H9 (cell line): ENCODE results near the gene LRP8. TPM values are rescaled to one million over a fixed set of nuclear protein-coding genes. Genes with fewer than 3 reads are reported as not detected.

Experiments used
- DNase-seq: peaks from one replicate; pipeline ENCODE4 v3.0.0-alpha.2; 2017
- H2AFZ ChIP-seq: one replicate; pipeline ENCODE4 v1.6.1; 2013; ENCODE audit warnings: mild to moderate bottlenecking, low read length, control low read depth, moderate library complexity
- H2AK5ac ChIP-seq: 2 replicates; pipeline ENCODE4 v1.6.1; 2013; ENCODE audit warnings: low read length, control low read depth, mixed read lengths; ENCODE audit not compliant: insufficient read length
- H2BK120ac ChIP-seq: one replicate; pipeline ENCODE4 v1.6.1; 2013; ENCODE audit warnings: low read depth, mild to moderate bottlenecking, low read length, control low read depth, inconsistent platforms; ENCODE audit not compliant: poor library complexity, severe bottlenecking
- H2BK12ac ChIP-seq: 2 replicates; pipeline ENCODE4 v1.6.1; 2013; ENCODE audit warnings: low read length, control low read depth, mixed read lengths, low read depth; ENCODE audit not compliant: insufficient read length
- H2BK15ac ChIP-seq: 2 replicates; pipeline ENCODE4 v1.6.1; 2013; ENCODE audit warnings: low read depth, low read length, control low read depth
- H2BK20ac ChIP-seq: one replicate; pipeline ENCODE4 v1.6.1; 2013; ENCODE audit warnings: low read depth, mild to moderate bottlenecking, low read length, control low read depth, inconsistent platforms; ENCODE audit not compliant: poor library complexity, severe bottlenecking
- H2BK5ac ChIP-seq: 2 replicates; pipeline ENCODE4 v1.6.1; 2013; ENCODE audit warnings: low read length, control low read depth, mixed read lengths; ENCODE audit not compliant: insufficient read length
- H3K14ac ChIP-seq: 2 replicates; pipeline ENCODE4 v1.6.1; 2013; ENCODE audit warnings: low read length, control low read depth; ENCODE audit not compliant: insufficient read depth
- H3K18ac ChIP-seq: 2 replicates; pipeline ENCODE4 v1.6.1; 2013; ENCODE audit warnings: low read depth, mild to moderate bottlenecking, mixed read lengths, low read length, control low read depth; ENCODE audit not compliant: insufficient read length
- H3K23ac ChIP-seq: 2 replicates; pipeline ENCODE4 v1.6.1; 2013; ENCODE audit warnings: low read length, control low read depth, mixed read lengths, low read depth; ENCODE audit not compliant: insufficient read length
- H3K23me2 ChIP-seq: 2 replicates; pipeline ENCODE4 v1.6.1; 2013; ENCODE audit warnings: low read depth, mild to moderate bottlenecking, mixed read lengths, low read length, control low read depth; ENCODE audit not compliant: insufficient read length, poor library complexity, severe bottlenecking
- H3K27ac ChIP-seq: 2 replicates; pipeline ENCODE4 v1.5.1; 2013; ENCODE audit warnings: low read length, control low read depth, mixed read lengths, low read depth; ENCODE audit not compliant: insufficient read length
- H3K27me3 ChIP-seq: 2 replicates; pipeline ENCODE4 v1.6.1; 2013; ENCODE audit warnings: low read length, control low read depth, inconsistent platforms; ENCODE audit not compliant: insufficient read depth
- H3K4ac ChIP-seq: 2 replicates; pipeline ENCODE4 v1.6.1; 2013; ENCODE audit warnings: low read depth, mild to moderate bottlenecking, control low read depth, inconsistent platforms, low read length, moderate library complexity
- H3K4me1 ChIP-seq: 2 replicates; pipeline ENCODE4 v1.6.1; 2013; ENCODE audit warnings: low read length, control low read depth, inconsistent platforms; ENCODE audit not compliant: insufficient read depth
- H3K4me2 ChIP-seq: 2 replicates; pipeline ENCODE4 v1.6.1; 2013; ENCODE audit warnings: low read length, control low read depth, mixed read lengths; ENCODE audit not compliant: insufficient read length, insufficient read depth
- H3K56ac ChIP-seq: 2 replicates; pipeline ENCODE4 v1.6.1; 2013; ENCODE audit warnings: low read depth, mild to moderate bottlenecking, mixed read lengths, low read length, control low read depth; ENCODE audit not compliant: insufficient read length
- H3K79me1 ChIP-seq: 2 replicates; pipeline ENCODE4 v1.6.1; 2013; ENCODE audit warnings: low read depth, mild to moderate bottlenecking, moderate library complexity, low read length, control low read depth, inconsistent platforms; ENCODE audit not compliant: insufficient read depth, poor library complexity, severe bottlenecking
- H3K79me2 ChIP-seq: 2 replicates; pipeline ENCODE4 v1.6.1; 2013; ENCODE audit warnings: low read length, control low read depth, inconsistent platforms; ENCODE audit not compliant: insufficient read depth
- H3K9ac ChIP-seq: 2 replicates; pipeline ENCODE4 v1.6.1; 2013; ENCODE audit warnings: low read length, control low read depth, mixed read lengths; ENCODE audit not compliant: insufficient read length; ENCODE audit errors: extremely low read depth
- H3K9me3 ChIP-seq: one replicate; pipeline ENCODE4 v1.6.1; 2013; ENCODE audit warnings: low read depth, low read length, inconsistent platforms; ENCODE audit not compliant: control insufficient read depth
- H3T11ph ChIP-seq: one replicate; pipeline ENCODE4 v1.6.1; 2013; ENCODE audit warnings: mild to moderate bottlenecking, low read length, control low read depth, inconsistent platforms
- H4K20me1 ChIP-seq: one replicate; pipeline ENCODE4 v1.6.1; 2013; ENCODE audit not compliant: control insufficient read depth, insufficient read length, insufficient read depth
- H4K5ac ChIP-seq: 2 replicates; pipeline ENCODE4 v1.6.1; 2013; ENCODE audit warnings: low read depth, mild to moderate bottlenecking, mixed read lengths, low read length, control low read depth; ENCODE audit not compliant: insufficient read length
- H4K8ac ChIP-seq: replicated peaks from 2 replicates; pipeline ENCODE4 v1.6.1; 2013; ENCODE audit warnings: low read length, control low read depth, mixed read lengths, low read depth; ENCODE audit not compliant: insufficient read length
- H4K91ac ChIP-seq: 2 replicates; pipeline ENCODE4 v1.6.1; 2013; ENCODE audit warnings: low read depth, mild to moderate bottlenecking, moderate library complexity, mixed read lengths, low read length, control low read depth; ENCODE audit not compliant: insufficient read length
- H3K27ac Mint-ChIP-seq, 3 experiments: 2 replicates in 2 of 3; 3 replicates in 1 of 3; pipeline ENCODE4 v1.8.0; 2020 to 2021; ENCODE audit warnings: mixed read lengths in 3 of 3, mild to moderate bottlenecking in 1 of 3, moderate library complexity in 1 of 3
- H3K27me3 Mint-ChIP-seq: 2 replicates; pipeline ENCODE4 v1.8.0; 2021; ENCODE audit warnings: low read depth, mild to moderate bottlenecking, moderate library complexity, mixed read lengths
- H3K36me3 Mint-ChIP-seq, 3 experiments: 2 replicates in 2 of 3; 3 replicates in 1 of 3; pipeline ENCODE4 v1.8.0; 2020 to 2021; ENCODE audit warnings: low read depth in 3 of 3, mixed read lengths in 3 of 3; ENCODE audit not compliant: insufficient read depth in 1 of 3
- H3K4me1 Mint-ChIP-seq, 2 experiments: 2 replicates each; pipeline ENCODE4 v1.8.0; 2020; ENCODE audit warnings: mixed read lengths in 2 of 2
- H3K4me3 Mint-ChIP-seq, 2 experiments: 2 replicates in 1 of 2; 3 replicates in 1 of 2; pipeline ENCODE4 v1.8.0; 2020 to 2021; ENCODE audit warnings: mild to moderate bottlenecking in 2 of 2, mixed read lengths in 2 of 2, moderate library complexity in 1 of 2
- H3K9me3 Mint-ChIP-seq, 2 experiments: 2 replicates in 1 of 2; 3 replicates in 1 of 2; pipeline ENCODE4 v1.8.0; 2020; ENCODE audit warnings: mild to moderate bottlenecking in 2 of 2, mixed read lengths in 2 of 2, moderate library complexity in 1 of 2
- CTCF ChIP-seq: fragments of 200-600 bp; sonication (generic); conservative IDR thresholded peaks from 3 replicates; pipeline ENCODE4 v1.8.0; 2021; ENCODE audit warnings: antibody characterized with exemption, mild to moderate bottlenecking
- WGBS: extraction: QIAGEN DNeasy Blood & Tissue Kit; methylation state at CpG from one replicate; pipeline ENCODE4 v1.1.7; 2013; ENCODE audit warnings: missing lambda C conversion rate, low lambda C conversion rate, mixed read lengths; ENCODE audit not compliant: insufficient read length; ENCODE audit errors: extremely low coverage; 5-methylcytosine and 5-hydroxymethylcytosine counted together
- total RNA-seq: library from RNA; stranded (reverse); gene quantifications from 2 replicates; pipeline ENCODE4 v1.2.1, GENCODE V29; 2021

The LRP8 gene
- total RNA-seq, 1 experiment from 2014 or later = 78.6 TPM

DNA sequence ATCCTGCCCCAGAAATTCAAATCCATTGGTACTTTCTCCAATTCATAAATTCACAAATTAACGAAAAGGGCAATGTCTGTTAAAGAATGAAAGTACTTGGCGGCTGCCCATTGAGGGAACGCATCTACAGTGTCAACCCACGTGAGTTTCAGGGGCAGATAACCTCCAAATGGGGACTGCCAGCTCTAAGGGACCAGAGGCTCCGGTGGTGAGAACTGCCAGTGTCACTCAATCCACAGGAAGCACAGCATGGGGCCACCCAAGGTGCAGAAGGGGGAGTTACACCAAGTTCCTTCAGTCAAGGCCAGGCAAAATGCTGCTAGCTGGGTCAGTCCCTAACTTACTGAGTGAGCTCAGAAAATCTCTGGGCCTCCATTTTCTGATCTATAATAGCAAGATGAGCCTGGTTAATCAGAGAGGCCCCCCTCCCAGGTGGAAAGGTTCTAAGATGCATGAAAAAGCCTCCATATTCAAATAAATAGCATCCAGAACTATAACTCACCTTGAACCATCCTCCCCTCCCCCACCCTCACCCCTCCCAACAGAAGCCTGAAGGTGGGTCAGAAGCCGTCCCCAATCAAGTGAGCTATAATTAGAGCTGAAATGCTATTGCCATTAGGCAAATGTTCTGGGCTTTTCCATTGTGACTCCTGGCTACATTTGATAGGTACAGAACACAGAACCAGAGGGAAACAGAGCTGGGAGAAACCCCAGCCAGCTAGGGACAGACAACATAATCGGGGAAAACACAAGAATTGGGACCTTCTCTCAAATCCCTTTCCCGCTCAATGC, 41.7 kb downstream of the LRP8 start:
- Mint-ChIP-seq H3K9me3 (no peaks in the 10 kb centered on the region), H3K27ac (no peak overlapping the region), H3K27me3 (no peaks in the 10 kb centered on the region), H3K4me1 (peaks cover 25 to 36% of the 10 kb centered on the region in 2 experiments), H3K4me3 (no peak overlapping the region), H3K36me3 (peaks cover 30 to 74% (median 48%) of the 10 kb centered on the region in 3 experiments; a peak in 6 of 7 replicates)
- no peaks in the 10 kb centered on the region for H3K4me1 ChIP-seq
- H3K9ac ChIP-seq = no peak overlapping the region
- H2AK5ac ChIP-seq = no peak overlapping the region
- no CpG with 5 or more reads among the region's 8 CpGs for WGBS
- no peak overlapping the region for H3K23ac ChIP-seq
- H2BK5ac ChIP-seq = no peak overlapping the region
- H3K56ac ChIP-seq = no peak overlapping the region
- no peaks in the 10 kb centered on the region for H3K79me2 ChIP-seq
- H4K5ac ChIP-seq = no peak overlapping the region
- no peak overlapping the region for H3T11ph ChIP-seq
- no peak overlapping the region for H3K27ac ChIP-seq
- no peak overlapping the region for H2BK12ac ChIP-seq
- no peak overlapping the region for H4K91ac ChIP-seq
- no peak overlapping the region for H2AFZ ChIP-seq
- DNase-seq = no peak
- no peak overlapping the region for H3K18ac ChIP-seq
- no peak overlapping the region for H3K4ac ChIP-seq
- TF ChIP-seq CTCF = no peak
- H3K9me3 ChIP-seq = no peaks in the 10 kb centered on the region
- H4K20me1 ChIP-seq = peaks cover 2% of the 10 kb centered on the region
- no peak overlapping the region for H3K14ac ChIP-seq
- H3K4me2 ChIP-seq = no peak overlapping the region
- no peaks in the 10 kb centered on the region for H3K27me3 ChIP-seq
- no peaks in the 10 kb centered on the region for H3K79me1 ChIP-seq
- no peak overlapping the region for H2BK20ac ChIP-seq
- no peaks in the 10 kb centered on the region for H3K23me2 ChIP-seq
- H4K8ac ChIP-seq = no peak overlapping the region
- no peak overlapping the region for H2BK15ac ChIP-seq
- no peak overlapping the region for H2BK120ac ChIP-seq
